D721Med (cell line): Measurements from ENCODE around the gene SPRR2E.

Source experiments
- DNase-seq: peaks from one replicate; pipeline ENCODE4 v3.0.0; 2011; ENCODE audit warnings: low spot score; ENCODE audit not compliant: insufficient read length
- FAIRE-seq: peaks from 2 replicates; lab custom pipeline; 2011; peaks lifted over from hg19 to GRCh38; lab: Jason Lieb, UNC
- CTCF ChIP-seq: IDR thresholded peaks from 2 replicates; pipeline ENCODE4 v1.5.1; 2012; ENCODE audit warnings: mild to moderate bottlenecking, control low read depth; ENCODE audit not compliant: insufficient read depth; ENCODE audit errors: missing control alignments

Gene SPRR2E

GRCh38 chr1:153095764-153096163, 1.4 kb upstream of the SPRR2E start:
- FAIRE-seq, result no peak
- no peak for DNase-seq
- TF ChIP-seq CTCF, result no peak

DNA sequence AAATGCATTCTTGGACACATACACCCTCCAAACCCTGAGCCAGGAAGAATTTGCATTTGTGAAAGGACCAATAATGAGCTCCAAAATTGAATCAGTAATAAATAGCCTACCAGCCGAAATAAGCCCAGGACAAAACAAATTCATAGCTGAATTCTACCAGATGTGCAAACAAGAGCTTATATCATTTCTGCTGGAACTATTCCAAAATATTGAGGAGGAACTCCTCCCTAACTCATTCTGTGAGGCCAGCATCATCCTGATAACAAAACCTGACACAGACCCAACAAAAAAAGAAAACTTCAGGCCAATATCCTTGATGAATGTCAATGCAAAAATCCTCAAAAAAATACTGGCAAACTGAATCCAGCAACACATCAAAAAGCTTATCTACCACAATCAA, 6.7 kb downstream of the SPRR2E start:
- TF ChIP-seq CTCF, result no peak
- FAIRE-seq (no peak), DNase-seq (no peak)

DNA sequence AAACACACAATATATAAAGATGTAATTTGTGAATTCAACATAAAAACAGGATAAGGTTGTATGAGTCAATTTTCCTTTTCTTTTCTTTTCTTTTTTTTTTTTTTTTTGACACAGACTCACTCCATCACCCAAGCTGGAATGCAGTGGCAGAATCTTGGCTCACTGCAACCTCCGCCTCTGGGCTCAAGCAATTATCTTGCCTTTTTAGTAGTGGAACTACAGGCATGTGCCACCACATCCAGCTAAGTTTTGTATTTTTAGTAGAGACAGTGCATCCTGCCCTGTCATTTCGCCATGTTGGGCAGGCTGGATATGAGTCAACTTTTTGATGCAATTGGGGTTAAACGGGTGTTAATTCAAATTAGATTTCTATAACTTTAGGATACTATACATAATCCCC, 12.6 kb downstream of the SPRR2E start:
- TF ChIP-seq CTCF, result no peak
- FAIRE-seq (no peak), DNase-seq (no peak)

DNA sequence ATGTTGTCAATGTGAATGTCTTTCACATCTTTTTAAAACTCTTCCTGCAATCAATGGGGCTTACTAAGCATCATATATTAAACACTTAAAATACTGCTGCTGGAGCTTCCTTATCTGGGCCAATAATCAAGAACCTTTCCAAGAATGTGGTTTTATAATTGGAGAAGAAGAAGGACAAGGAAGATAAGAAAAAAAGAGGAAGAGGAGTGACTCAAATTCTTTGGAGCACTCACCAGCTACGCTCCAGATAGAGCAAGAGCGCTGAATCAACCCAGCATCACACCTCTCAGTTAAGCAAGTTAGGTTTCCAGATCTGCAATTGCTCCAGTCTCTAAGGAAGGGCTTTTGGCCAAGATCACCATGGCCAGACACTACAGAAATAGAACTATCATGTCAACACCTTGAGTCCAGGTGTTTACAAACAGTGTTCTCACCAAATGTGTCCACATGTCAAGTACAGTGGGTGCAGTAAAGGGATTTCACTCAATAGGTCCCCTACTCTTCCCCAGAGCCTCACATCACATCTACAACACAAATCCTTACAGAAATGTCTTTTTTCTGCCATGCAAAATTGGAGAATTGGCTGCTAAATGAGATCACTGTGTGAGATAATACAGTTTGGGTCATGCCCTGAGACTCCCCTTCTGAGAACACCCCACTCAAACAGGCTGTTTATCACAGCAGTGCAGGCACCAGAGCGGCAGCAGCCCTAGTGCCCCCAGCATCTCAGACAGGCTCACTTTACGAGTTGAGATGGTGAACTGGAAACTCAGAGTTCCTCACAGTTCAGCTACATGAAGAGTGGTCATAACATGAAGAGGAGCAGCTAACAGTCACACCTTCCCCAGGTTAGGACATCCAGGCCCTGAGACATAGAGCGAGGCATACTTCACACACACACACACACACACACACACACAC, 21.3 kb downstream of the SPRR2E start:
- no peak for DNase-seq
- no peak for FAIRE-seq
- TF ChIP-seq CTCF, result no peak

DNA sequence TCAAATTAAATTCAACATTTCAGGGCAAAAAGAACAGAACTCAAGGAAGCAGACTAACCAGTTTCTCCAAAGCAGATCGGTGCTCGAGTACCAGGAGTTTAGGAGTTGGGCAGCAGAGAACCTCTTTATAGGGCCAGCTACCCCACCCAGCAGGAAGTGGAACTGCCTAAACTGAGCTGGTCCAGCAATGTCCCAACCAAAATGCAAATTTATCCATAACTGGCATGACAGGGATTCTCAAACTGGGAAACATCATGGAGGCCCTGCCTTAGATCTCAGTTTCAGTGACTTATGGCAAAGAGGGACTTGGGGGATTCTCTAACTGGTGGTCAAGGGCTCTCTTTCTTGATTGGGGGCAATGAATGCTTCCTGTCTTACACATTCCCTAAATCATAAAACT, 22.8 kb downstream of the SPRR2E start, which contains the start of gene SPRR2B:
SPRR2B (minus strand) TSS at position 101 of the 400 bp plus-strand sequence. CDS start 772 bp downstream, outside the sequence.
- no peak for TF ChIP-seq CTCF
- DNase-seq (no peak), FAIRE-seq (no peak)

GRCh38 chr1:153070243-153070642, 24.1 kb downstream of the SPRR2E start:
- no peak for TF ChIP-seq CTCF
- no peak for DNase-seq
- FAIRE-seq, result no peak
